ENCODE results near the gene OR51A7. TPM values are rescaled to one million over a fixed set of nuclear protein-coding genes. Genes with fewer than 3 reads are reported as not detected.

Gene OR51A7
- total and polyA plus RNA-seq, 9 of the 15 experiments (the other 6 are each of a cell fraction or from before 2014, with no cell fraction given): not detected

DNA sequence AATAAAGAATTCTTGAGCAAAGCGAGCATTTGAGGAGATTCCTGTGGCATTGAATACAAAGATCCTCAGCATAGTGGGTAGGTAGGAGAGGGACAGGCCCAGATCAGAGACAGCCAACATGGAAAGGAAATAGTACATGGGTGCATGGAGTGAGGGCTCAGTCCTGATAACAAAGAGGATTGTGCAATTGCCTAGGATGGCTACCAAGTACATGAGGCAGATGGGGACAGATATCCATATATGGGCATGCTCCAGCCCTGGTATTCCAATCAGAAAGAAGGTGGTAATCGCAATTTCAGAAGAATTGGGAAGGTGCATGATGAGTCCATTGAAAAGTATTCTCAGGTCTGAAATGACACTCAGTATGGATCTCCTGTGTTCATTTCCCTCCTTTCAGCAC, 13.3 kb upstream of the OR51A7 start (continued):
- peak; percentile 14; the same call in 1 of the 2 replicates for TF ChIP-seq VEZF1 (CRISPR knock-in tag; IDR thresholded peaks at IDR 0.05)
- peak; percentile 55; the same call in 1 of the 2 replicates for TF ChIP-seq TEAD4 (IDR thresholded peaks at IDR 0.05; ENCODE audit: low read length)
- no peak for TF ChIP-seq TEAD4 (CRISPR knock-in tag; IDR thresholded peaks at IDR 0.05; ENCODE audit: borderline replicate concordance)
- no peak for TF ChIP-seq FOXA1 (IDR thresholded peaks at IDR 0.05; ENCODE audit: borderline replicate concordance)
- no peak for TF ChIP-seq ZBTB7A (IDR thresholded peaks at IDR 0.05; ENCODE audit: borderline replicate concordance, control insufficient read depth, low read depth, low read length)
- TF ChIP-seq ELK3 (CRISPR knock-in tag; IDR thresholded peaks at IDR 0.05): no peak
- TF ChIP-seq CEBPB (tag; IDR thresholded peaks at IDR 0.05): peak; percentile 97
- peak in 1 of 2 experiments; percentile 20; a peak in 1 of 4 replicates for TF ChIP-seq TRIM24 (IDR thresholded peaks at IDR 0.05)
- peak; percentile 22; the same call in 1 of the 2 replicates for TF ChIP-seq DIDO1 (tag; IDR thresholded peaks at IDR 0.05; ENCODE audit: low read depth)

Measured in K562 (cell line).